Muscle of arm (tissue), 14 donors: ENCODE results near the gene NUPR1. TPM values are rescaled to one million over a fixed set of nuclear protein-coding genes. Genes with fewer than 3 reads are reported as not detected.
"Not testable (repeated sequence)": the region's sequence is repeated elsewhere in the genome, so short reads cannot be mapped to it uniquely, and the experiment has no call there.

Experiments
- DNase-seq: peaks from one replicate; pipeline ENCODE4 v3.0.0-alpha.2; 2013
- long read RNA-seq, 11 donors: transcript quantifications; one replicate each; lab custom pipeline, GENCODE V29; 2026
- polyA plus RNA-seq, 12 donors: library from polyadenylated mRNA; unstranded; fragments of 120-200 nt; gene quantifications; one replicate each; pipeline ENCODE4 v1.2.1, GENCODE V29; 2013; ENCODE audit not compliant: insufficient read length in 12 of 12

The NUPR1 gene
- polyA plus RNA-seq = 10 to 100 TPM in 11 of 12 donors, not detected in 1; 23.0 to 68.0 (median 31.1) TPM
- long read RNA-seq, donor 1, full-length matches to known transcripts = 28 of 33 reads
- long read RNA-seq, donor 1, partial matches to known transcripts = 5 of 33 reads
- long read RNA-seq, donor 1, other reads (novel, unspliced or antisense) = 0 of 33 reads
- long read RNA-seq, donor 2, full-length matches to known transcripts = 38 of 38 reads
- long read RNA-seq, donor 2, partial matches to known transcripts = 0 of 38 reads
- long read RNA-seq, donor 2, other reads (novel, unspliced or antisense) = 0 of 38 reads
- long read RNA-seq, donor 3, full-length matches to known transcripts = 16 of 16 reads
- long read RNA-seq, donor 3, partial matches to known transcripts = 0 of 16 reads
- long read RNA-seq, donor 3, other reads (novel, unspliced or antisense) = 0 of 16 reads
- long read RNA-seq, donor 4, full-length matches to known transcripts = 13 of 18 reads
- long read RNA-seq, donor 4, partial matches to known transcripts = 5 of 18 reads
- long read RNA-seq, donor 4, other reads (novel, unspliced or antisense) = 0 of 18 reads
- long read RNA-seq, donor 5, full-length matches to known transcripts = 45 of 80 reads
- long read RNA-seq, donor 5, partial matches to known transcripts = 35 of 80 reads
- long read RNA-seq, donor 5, other reads (novel, unspliced or antisense) = 0 of 80 reads
- long read RNA-seq, donor 6, full-length matches to known transcripts = 11 of 20 reads
- long read RNA-seq, donor 6, partial matches to known transcripts = 9 of 20 reads
- long read RNA-seq, donor 6, other reads (novel, unspliced or antisense) = 0 of 20 reads
- long read RNA-seq, donor 7, full-length matches to known transcripts = 10 of 10 reads
- long read RNA-seq, donor 7, partial matches to known transcripts = 0 of 10 reads
- long read RNA-seq, donor 7, other reads (novel, unspliced or antisense) = 0 of 10 reads
- long read RNA-seq, donor 8, full-length matches to known transcripts = 43 of 52 reads
- long read RNA-seq, donor 8, partial matches to known transcripts = 9 of 52 reads
- long read RNA-seq, donor 8, other reads (novel, unspliced or antisense) = 0 of 52 reads
- long read RNA-seq, donor 9, full-length matches to known transcripts = 28 of 39 reads
- long read RNA-seq, donor 9, partial matches to known transcripts = 11 of 39 reads
- long read RNA-seq, donor 9, other reads (novel, unspliced or antisense) = 0 of 39 reads
- long read RNA-seq, donor 10, full-length matches to known transcripts = 33 of 48 reads
- long read RNA-seq, donor 10, partial matches to known transcripts = 15 of 48 reads
- long read RNA-seq, donor 10, other reads (novel, unspliced or antisense) = 0 of 48 reads
- long read RNA-seq, donor 11, full-length matches to known transcripts = 47 of 47 reads
- long read RNA-seq, donor 11, partial matches to known transcripts = 0 of 47 reads
- long read RNA-seq, donor 11, other reads (novel, unspliced or antisense) = 0 of 47 reads

- DNase-seq = peak; percentile 98
Measured at GRCh38 chr16:28538733-28539596, at the start of gene NUPR1. Gene NUPR1, minus strand, starts transcription at chr16:28538974. Its CDS starts 67 bp downstream, at chr16:28538907.

- no peak for DNase-seq
Measured at GRCh38 chr16:28587386-28587785, 48.6 kb upstream of the NUPR1 start.

GRCh38 chr16:28586466-28586865 lies 47.7 kb upstream of the NUPR1 start:
- no peak for DNase-seq

GRCh38 chr16:28585674-28586073 lies 46.9 kb upstream of the NUPR1 start:
- no peak for DNase-seq

GRCh38 chr16:28580726-28581315 lies 42.0 kb upstream of the NUPR1 start:
- no peak for DNase-seq

- DNase-seq = no peak
Measured at GRCh38 chr16:28575446-28576109, 36.8 kb upstream of the NUPR1 start.

- no peak for DNase-seq
Measured at GRCh38 chr16:28574925-28575324, 36.2 kb upstream of the NUPR1 start.

- no peak for DNase-seq
Measured at GRCh38 chr16:28573738-28574718, 35.3 kb upstream of the NUPR1 start.

GRCh38 chr16:28572696-28573510 lies 34.1 kb upstream of the NUPR1 start:
- DNase-seq = peak; percentile 66

GRCh38 chr16:28569968-28570752 lies 31.4 kb upstream of the NUPR1 start:
- no peak for DNase-seq

GRCh38 chr16:28569021-28569420 lies 30.2 kb upstream of the NUPR1 start:
- no peak for DNase-seq

GRCh38 chr16:28567292-28567691 lies 28.5 kb upstream of the NUPR1 start:
- no peak for DNase-seq

GRCh38 chr16:28566233-28566925 lies 27.6 kb upstream of the NUPR1 start:
- DNase-seq = not testable (repeated sequence)

GRCh38 chr16:28563218-28563617 lies 24.4 kb upstream of the NUPR1 start:
- no peak for DNase-seq

- no peak for DNase-seq
Measured at GRCh38 chr16:28562199-28562598, 23.4 kb upstream of the NUPR1 start.
